Activated CD8-positive, alpha-beta memory T cell treated with anti-CD3 and anti-CD28 coated beads, Interleukin-2, amount 50 U/mL, for 4 hours (primary cell): ENCODE data around the gene TCF12.

ENCODE experiments used
- DNase-seq: peaks from one replicate; pipeline ENCODE4 v3.0.0-alpha.2; 2020

Gene TCF12

GRCh38 chr15:57057134-57057930, 138.9 kb downstream of the TCF12 start:
- DNase-seq: no peak

GRCh38 chr15:57059026-57059660, 140.7 kb downstream of the TCF12 start:
- DNase-seq: no peak

- no peak for DNase-seq
Observed at GRCh38 chr15:57060799-57061198, 142.4 kb downstream of the TCF12 start.

GRCh38 chr15:57061281-57061680, 142.8 kb downstream of the TCF12 start:
- no peak for DNase-seq

GRCh38 chr15:57061696-57062095, 143.3 kb downstream of the TCF12 start:
- no peak for DNase-seq

GRCh38 chr15:57064033-57064432, 145.6 kb downstream of the TCF12 start:
- no peak for DNase-seq

GRCh38 chr15:57069423-57069822, 151.0 kb downstream of the TCF12 start:
- no peak for DNase-seq

GRCh38 chr15:57070674-57071073, 152.2 kb downstream of the TCF12 start:
- DNase-seq: no peak

- no peak for DNase-seq
Observed at GRCh38 chr15:57079446-57079845, 161.0 kb downstream of the TCF12 start.

- DNase-seq: no peak
Observed at GRCh38 chr15:57079931-57080620, 161.6 kb downstream of the TCF12 start.

GRCh38 chr15:57082054-57082728, 163.7 kb downstream of the TCF12 start:
- no peak for DNase-seq

GRCh38 chr15:57084192-57084591, 165.7 kb downstream of the TCF12 start:
- DNase-seq: no peak

- DNase-seq: no peak
Observed at GRCh38 chr15:57085267-57085666, 166.8 kb downstream of the TCF12 start.

- no peak for DNase-seq
Observed at GRCh38 chr15:57086857-57087427, 168.5 kb downstream of the TCF12 start.

- no peak for DNase-seq
Observed at GRCh38 chr15:57089815-57090495, 171.5 kb downstream of the TCF12 start.

- no peak for DNase-seq
Observed at GRCh38 chr15:57090496-57090859, 172.0 kb downstream of the TCF12 start.

- no peak for DNase-seq
Observed at GRCh38 chr15:57091636-57092035, 173.2 kb downstream of the TCF12 start.

GRCh38 chr15:57092252-57092651, 173.8 kb downstream of the TCF12 start:
- no peak for DNase-seq

- DNase-seq: no peak
Observed at GRCh38 chr15:57094321-57095257, 176.1 kb downstream of the TCF12 start.

GRCh38 chr15:57095896-57096295, 177.5 kb downstream of the TCF12 start:
- DNase-seq: no peak

- no peak for DNase-seq
Observed at GRCh38 chr15:57097246-57097645, 178.8 kb downstream of the TCF12 start.
